Stimulated activated naive CD8-positive, alpha-beta T cell treated with anti-CD3 and anti-CD28 coated beads, Interleukin-15, amount 100 ng/mL, for 72 hours (primary cell): ENCODE results near the gene RAB11FIP4.
"Not testable (repeated sequence)": the region's sequence is repeated elsewhere in the genome, so short reads cannot be mapped to it uniquely, and the experiment has no call there.

Experiments used
- ATAC-seq: fragments of 150-1000 bp; cut with Tn5 transposase; 2 replicates; pipeline ENCODE4 v1.10.0; 2021; ENCODE audit warnings: mild to moderate bottlenecking, moderate library complexity
- DNase-seq, 2 donors: peaks; one replicate each; pipeline ENCODE4 v3.0.0; 2021 to 2022
- H3K27ac Mint-ChIP-seq, 2 donors: one replicate each; pipeline ENCODE4 v1.8.0; 2022; ENCODE audit warnings: mild to moderate bottlenecking in 2 of 2, mixed read lengths in 2 of 2, moderate library complexity in 2 of 2
- H3K27me3 Mint-ChIP-seq: one replicate; pipeline ENCODE4 v1.8.0; 2022; ENCODE audit warnings: mixed read lengths
- H3K4me1 Mint-ChIP-seq: one replicate; pipeline ENCODE4 v1.8.0; 2022; ENCODE audit warnings: mild to moderate bottlenecking, mixed read lengths
- H3K4me3 Mint-ChIP-seq, 2 donors: one replicate each; pipeline ENCODE4 v1.8.0; 2022; ENCODE audit warnings: mild to moderate bottlenecking in 2 of 2, mixed read lengths in 2 of 2, moderate library complexity in 1 of 2
- H3K9me3 Mint-ChIP-seq, 2 donors: one replicate each; pipeline ENCODE4 v1.8.0; 2022; ENCODE audit warnings: mixed read lengths in 2 of 2

Gene RAB11FIP4

GRCh38 chr17:31381165-31381668 is 10.3 kb upstream of the RAB11FIP4 start:
- no peak overlapping the region for H3K27ac Mint-ChIP-seq
- H3K4me3 Mint-ChIP-seq = no peak overlapping the region
- H3K9me3 Mint-ChIP-seq = no peaks in the 10 kb centered on the region
- H3K27me3 Mint-ChIP-seq = no peaks in the 10 kb centered on the region
- DNase-seq = no peak
- ATAC-seq = no peak
- H3K4me1 Mint-ChIP-seq = no peaks in the 10 kb centered on the region

GRCh38 chr17:31382668-31383275 is 8.7 kb upstream of the RAB11FIP4 start:
- H3K4me1 Mint-ChIP-seq, DNase-seq, ATAC-seq, H3K27me3 Mint-ChIP-seq, H3K9me3 Mint-ChIP-seq, H3K27ac Mint-ChIP-seq, H3K4me3 Mint-ChIP-seq: not testable (repeated sequence)

- H3K9me3 Mint-ChIP-seq, DNase-seq, H3K4me1 Mint-ChIP-seq, H3K4me3 Mint-ChIP-seq, H3K27me3 Mint-ChIP-seq, ATAC-seq: not testable (repeated sequence)
- peak overlapping the region in 1 of 2 donors; percentile 42 for H3K27ac Mint-ChIP-seq
These were observed 8.0 kb upstream of the RAB11FIP4 start for GRCh38 chr17:31383488-31383887.

- DNase-seq (no peak), ATAC-seq (no peak)
- Mint-ChIP-seq H3K27ac (no peak overlapping the region), H3K27me3 (peaks cover 18% of the 10 kb centered on the region), H3K9me3 (no peaks in the 10 kb centered on the region), H3K4me3 (no peak overlapping the region), H3K4me1 (peaks cover 7% of the 10 kb centered on the region)
These were observed 5.8 kb upstream of the RAB11FIP4 start for GRCh38 chr17:31385428-31386285.

DNA sequence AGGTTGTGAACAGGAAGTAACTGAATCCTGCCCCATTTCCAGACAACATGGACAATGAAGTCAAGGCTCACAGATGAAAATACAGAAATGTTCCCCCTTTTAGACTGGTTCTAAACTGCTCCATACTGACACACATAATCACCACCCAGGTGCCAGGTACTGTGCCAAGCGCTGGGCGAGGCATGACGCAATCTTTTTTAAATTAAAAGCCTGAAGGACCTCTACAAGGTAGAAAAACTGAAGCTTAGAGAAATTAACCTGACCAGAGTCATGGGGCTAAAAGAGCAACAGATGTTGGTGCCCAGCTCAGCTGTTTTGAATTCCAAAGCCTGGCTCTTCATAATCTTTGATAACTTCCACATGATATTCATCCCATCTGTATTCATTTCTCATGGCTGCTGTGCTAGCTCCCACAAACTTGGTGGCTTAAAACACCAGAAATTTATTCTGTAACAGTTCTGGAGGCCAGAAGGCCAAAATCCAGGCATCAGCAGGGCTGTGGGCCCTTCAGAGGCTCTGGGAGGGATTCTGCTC is 4.9 kb upstream of the RAB11FIP4 start:
- ATAC-seq = no peak
- Mint-ChIP-seq H3K27ac (no peak overlapping the region), H3K4me1 (peaks cover 12% of the 10 kb centered on the region), H3K4me3 (no peak overlapping the region), H3K27me3 (peaks cover 25% of the 10 kb centered on the region), H3K9me3 (no peaks in the 10 kb centered on the region)
- DNase-seq = no peak

- no peak overlapping the region for H3K27ac Mint-ChIP-seq
- H3K27me3 Mint-ChIP-seq = peaks cover 29% of the 10 kb centered on the region
- H3K4me3 Mint-ChIP-seq = no peak overlapping the region
- no peak for DNase-seq
- no peaks in the 10 kb centered on the region for H3K9me3 Mint-ChIP-seq
- ATAC-seq = no peak
- H3K4me1 Mint-ChIP-seq = peaks cover 17% of the 10 kb centered on the region
These were observed 4.0 kb upstream of the RAB11FIP4 start for GRCh38 chr17:31387438-31387837.

DNA sequence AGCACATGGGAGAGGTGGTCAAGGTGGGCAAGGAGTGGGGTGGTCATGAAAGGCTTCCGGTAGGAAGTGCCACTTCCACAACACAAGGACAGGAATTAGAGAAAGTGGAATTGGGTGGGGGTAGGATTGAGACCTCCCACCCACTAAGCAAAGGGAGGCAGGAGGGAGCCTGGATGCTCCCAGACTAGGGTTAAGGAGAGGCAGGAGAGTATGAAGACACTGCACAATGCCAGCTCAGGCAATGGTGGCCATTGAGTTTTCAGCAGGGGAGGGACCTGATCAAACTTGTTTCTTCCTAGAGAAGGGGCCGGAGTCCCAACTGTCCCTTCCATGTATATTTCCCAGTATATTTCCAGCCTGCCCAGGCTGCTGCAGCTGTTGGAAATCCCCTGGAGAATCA is 3.1 kb upstream of the RAB11FIP4 start:
- Mint-ChIP-seq H3K4me3 (no peak overlapping the region), H3K27me3 (peaks cover 38% of the 10 kb centered on the region), H3K4me1 (peaks cover 21% of the 10 kb centered on the region), H3K9me3 (no peaks in the 10 kb centered on the region), H3K27ac (no peak overlapping the region)
- DNase-seq = no peak
- ATAC-seq = no peak

DNA sequence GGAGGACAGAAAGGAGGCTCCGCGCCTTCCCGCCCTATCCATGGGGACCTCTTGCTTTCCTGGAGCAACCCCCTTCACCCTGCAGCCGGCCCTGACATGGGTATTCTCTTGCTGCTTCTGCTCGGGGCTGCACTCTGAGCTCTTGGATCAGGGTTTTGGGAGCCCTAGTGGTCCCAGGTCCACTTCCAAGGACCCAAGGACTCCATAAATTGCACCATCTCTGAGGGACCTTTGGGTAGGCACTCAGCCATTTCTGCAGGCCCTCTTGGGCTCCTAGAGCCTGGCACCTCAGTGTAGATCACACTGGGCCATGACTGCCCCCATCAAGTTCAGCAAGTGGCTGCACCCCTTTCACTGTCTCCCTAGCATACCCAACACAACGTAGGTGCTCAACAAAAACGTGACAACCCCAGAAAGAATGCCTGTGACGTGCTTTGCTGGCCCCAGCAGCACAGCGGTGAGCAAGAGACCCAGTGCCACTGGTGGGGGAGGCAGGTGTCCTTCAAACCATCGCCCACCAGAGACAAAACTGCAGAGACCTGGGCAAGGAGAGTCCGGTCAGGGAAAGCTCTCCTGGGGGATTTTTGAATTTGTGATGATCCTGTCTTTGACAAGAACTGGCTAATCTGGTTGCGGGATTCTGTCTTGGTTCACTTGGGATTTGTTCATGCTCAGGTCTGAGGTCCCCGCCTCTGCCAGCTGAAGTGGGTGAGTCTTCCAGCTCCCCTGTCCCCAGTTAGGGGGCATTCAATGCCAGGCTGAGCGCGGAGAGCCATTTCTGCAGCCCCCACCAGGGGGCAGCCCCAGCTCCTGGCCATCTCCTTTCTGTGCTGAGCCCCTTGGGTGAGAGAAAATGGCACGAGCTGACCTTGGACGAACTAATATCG is 2.5 kb upstream of the RAB11FIP4 start:
- no peak overlapping the region for H3K4me3 Mint-ChIP-seq
- peak overlapping the region in 1 of 2 donors; percentile 9 for H3K27ac Mint-ChIP-seq
- peak; percentile 64 for ATAC-seq
- peaks cover 45% of the 10 kb centered on the region for H3K27me3 Mint-ChIP-seq
- H3K4me1 Mint-ChIP-seq = peaks cover 21% of the 10 kb centered on the region
- peak; percentile 54 to 57 for DNase-seq
- no peaks in the 10 kb centered on the region for H3K9me3 Mint-ChIP-seq

- no peak for ATAC-seq
- Mint-ChIP-seq H3K4me3 (peak overlapping the region; percentile 38 to 45), H3K4me1 (peaks cover 21% of the 10 kb centered on the region), H3K27me3 (peaks cover 53% of the 10 kb centered on the region), H3K27ac (no peak overlapping the region), H3K9me3 (no peaks in the 10 kb centered on the region)
- no peak for DNase-seq
These were observed 1.7 kb upstream of the RAB11FIP4 start for GRCh38 chr17:31389657-31390381.

- peaks cover 21% of the 10 kb centered on the region for H3K4me1 Mint-ChIP-seq
- DNase-seq (no peak), ATAC-seq (no peak)
- H3K27me3 Mint-ChIP-seq = peaks cover 56% of the 10 kb centered on the region
- peak overlapping the region; percentile 38 to 45 for H3K4me3 Mint-ChIP-seq
- no peaks in the 10 kb centered on the region for H3K9me3 Mint-ChIP-seq
- peak overlapping the region in 1 of 2 donors; percentile 12 for H3K27ac Mint-ChIP-seq
These were observed 1.1 kb upstream of the RAB11FIP4 start for GRCh38 chr17:31390426-31390747.

GRCh38 chr17:31390748-31391495 is 553 bp upstream of the RAB11FIP4 start:
- H3K4me1 Mint-ChIP-seq = peaks cover 21% of the 10 kb centered on the region
- ATAC-seq = peak; percentile 21
- peaks cover 62% of the 10 kb centered on the region for H3K27me3 Mint-ChIP-seq
- H3K27ac Mint-ChIP-seq = peak overlapping the region in 1 of 2 donors; percentile 74
- H3K4me3 Mint-ChIP-seq = peak overlapping the region; percentile 64 to 80
- DNase-seq = no peak
- H3K9me3 Mint-ChIP-seq = no peaks in the 10 kb centered on the region

DNA sequence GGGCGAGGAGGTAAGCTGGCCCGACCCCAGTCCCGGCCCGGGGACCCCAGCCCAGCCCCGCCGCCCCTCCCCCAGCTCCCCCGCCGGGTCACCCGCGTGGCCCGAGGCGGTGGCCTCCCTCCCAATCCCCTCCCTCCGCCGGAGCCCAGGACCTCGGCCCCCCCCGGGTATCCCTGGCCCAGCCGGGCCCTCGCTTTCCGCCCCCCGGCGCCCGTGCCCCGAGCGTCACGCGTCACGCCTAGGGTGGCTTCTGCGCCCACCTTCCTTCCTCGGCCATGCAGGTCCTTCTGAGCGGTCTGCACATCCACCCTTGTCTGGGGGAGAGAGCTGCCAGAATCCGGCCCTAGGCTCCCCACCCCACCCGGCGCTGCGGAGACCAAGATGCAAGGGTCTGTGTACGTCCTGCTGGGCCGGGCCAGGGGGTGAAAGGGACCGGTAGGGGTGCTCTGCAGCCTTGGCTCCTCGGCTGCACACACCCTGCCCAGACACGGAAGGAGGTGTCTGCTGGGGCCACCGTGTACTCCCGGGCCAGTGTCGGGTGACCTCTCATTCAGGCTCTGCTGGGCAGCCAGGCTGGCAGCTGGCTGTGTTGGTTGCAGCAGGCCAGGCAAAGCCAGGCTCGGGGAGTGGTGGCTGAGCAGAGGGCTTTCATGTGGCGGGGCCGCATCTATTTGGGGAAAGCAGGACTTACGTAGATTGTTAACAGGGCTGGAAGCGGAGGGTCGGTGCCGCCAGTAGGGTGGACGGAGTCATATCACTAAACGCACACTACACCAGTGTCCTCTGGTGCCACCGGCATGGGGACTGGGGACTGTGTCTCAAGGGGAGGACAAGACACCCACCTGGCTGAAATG is 754 bp downstream of the RAB11FIP4 start:
- H3K9me3 Mint-ChIP-seq = no peaks in the 10 kb centered on the region
- H3K4me1 Mint-ChIP-seq = peaks cover 21% of the 10 kb centered on the region
- DNase-seq (no peak), ATAC-seq (peak; percentile 34)
- peaks cover 70% of the 10 kb centered on the region for H3K27me3 Mint-ChIP-seq
- H3K4me3 Mint-ChIP-seq = peak overlapping the region; percentile 63 to 76
- H3K27ac Mint-ChIP-seq = no peak overlapping the region

DNA sequence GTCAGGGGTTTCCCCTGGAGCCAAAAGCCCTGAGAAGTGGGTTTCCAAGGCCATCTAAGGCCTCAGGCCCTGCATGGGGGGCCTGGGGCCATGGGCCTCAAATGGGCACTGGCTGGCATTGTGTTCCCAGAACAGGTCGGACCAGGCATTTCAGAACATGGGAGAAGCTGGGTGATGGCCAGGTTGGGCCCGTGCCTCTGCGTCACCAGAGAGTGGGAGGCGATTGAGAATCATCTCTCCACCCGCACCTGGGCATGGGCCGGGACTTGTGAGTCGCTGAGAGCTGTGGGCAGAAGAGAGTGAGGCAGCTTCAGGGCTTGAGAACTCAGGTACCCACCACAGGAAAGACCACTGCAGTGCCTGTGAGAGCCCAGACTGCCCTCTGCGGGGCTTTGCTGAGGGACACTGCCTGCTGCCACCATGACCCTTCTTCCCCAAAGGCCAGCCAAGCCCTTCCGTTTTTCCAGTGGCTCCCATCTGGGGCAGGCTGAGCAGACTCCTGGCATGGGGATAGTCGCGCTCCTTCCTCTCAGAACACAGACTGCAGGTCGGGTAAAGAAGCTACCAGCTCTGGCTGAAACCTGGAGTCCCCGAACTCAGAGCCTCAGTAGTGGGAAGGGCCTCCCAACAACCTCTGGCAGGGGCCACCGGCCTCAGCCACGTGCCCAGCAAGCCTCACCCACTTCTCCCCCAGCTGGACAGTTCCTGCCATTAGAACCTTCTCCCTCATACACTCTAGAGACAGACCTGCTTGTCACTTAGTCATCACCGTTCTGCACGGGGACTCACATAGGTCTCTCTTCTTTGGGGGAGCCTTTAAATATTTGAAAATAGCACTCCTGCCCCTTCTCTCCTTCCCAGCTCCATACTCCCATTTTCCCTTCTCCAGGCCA is 1.6 kb downstream of the RAB11FIP4 start:
- Mint-ChIP-seq H3K4me3 (peak overlapping the region; percentile 63 to 76), H3K4me1 (peaks cover 21% of the 10 kb centered on the region), H3K27ac (no peak overlapping the region), H3K27me3 (peaks cover 72% of the 10 kb centered on the region), H3K9me3 (no peaks in the 10 kb centered on the region)
- DNase-seq (no peak), ATAC-seq (no peak)
